ENCODE measurements around the gene UQCRHL. TPM values are rescaled to one million over a fixed set of nuclear protein-coding genes. Genes with fewer than 3 reads are reported as not detected.
"Not testable (repeated sequence)": the region's sequence is repeated elsewhere in the genome, so short reads cannot be mapped to it uniquely, and the experiment has no call there.

The UQCRHL gene
- 2.1 and 3.4 TPM in 2 replicates for total RNA-seq

GRCh38 chr1:15807549-15807948, at the start of gene UQCRHL:
Gene UQCRHL, minus strand, starts transcription at chr1:15807649. Its CDS starts 0 bp downstream, at chr1:15807649.
- not testable (repeated sequence) for DNase-seq

- no peak for DNase-seq
Measured at GRCh38 chr1:15856888-15857287, 49.4 kb upstream of the UQCRHL start.

- DNase-seq = no peak
Measured at GRCh38 chr1:15852828-15853302, 45.4 kb upstream of the UQCRHL start.

GRCh38 chr1:15852036-15852827, 44.8 kb upstream of the UQCRHL start:
- peak; percentile 36 for DNase-seq

- DNase-seq = peak; percentile 58
Measured at GRCh38 chr1:15851210-15852035, 44.0 kb upstream of the UQCRHL start.

- peak; percentile 15 for DNase-seq
Measured at GRCh38 chr1:15850471-15851001, 43.1 kb upstream of the UQCRHL start.

GRCh38 chr1:15849775-15850324, 42.4 kb upstream of the UQCRHL start:
- peak; percentile 75 for DNase-seq

- DNase-seq = peak; percentile 93
Measured at GRCh38 chr1:15848929-15849774, 41.7 kb upstream of the UQCRHL start.

- DNase-seq = peak; percentile 53
Measured at GRCh38 chr1:15848143-15848928, 40.9 kb upstream of the UQCRHL start.

GRCh38 chr1:15847893-15848142, 40.4 kb upstream of the UQCRHL start:
- no peak for DNase-seq

- peak; percentile 98 for DNase-seq
Measured at GRCh38 chr1:15847100-15847892, 39.8 kb upstream of the UQCRHL start, which contains the start of gene SPEN. Gene SPEN, plus strand, starts transcription at chr1:15847707. Its CDS starts 361 bp downstream, at chr1:15848068.

GRCh38 chr1:15846056-15846455, 38.6 kb upstream of the UQCRHL start:
- not testable (repeated sequence) for DNase-seq

- DNase-seq = no peak
Measured at GRCh38 chr1:15843826-15844572, 36.5 kb upstream of the UQCRHL start.

GRCh38 chr1:15838721-15839120, 31.3 kb upstream of the UQCRHL start:
- DNase-seq = no peak

- no peak for DNase-seq
Measured at GRCh38 chr1:15837931-15838330, 30.5 kb upstream of the UQCRHL start.

GRCh38 chr1:15836772-15837669, 29.6 kb upstream of the UQCRHL start:
- peak; percentile 39 for DNase-seq

- not testable (repeated sequence) for DNase-seq
Measured at GRCh38 chr1:15836511-15836771, 29.0 kb upstream of the UQCRHL start.

GRCh38 chr1:15835741-15836510, 28.5 kb upstream of the UQCRHL start:
- peak; percentile 100 for DNase-seq

All from dermis blood vessel endothelial cell (primary cell).